ENCODE results near the gene ZMYND19. TPM values are rescaled to one million over a fixed set of nuclear protein-coding genes. Genes with fewer than 3 reads are reported as not detected.
A peak's percentile ranks its signal among the peaks of the same experiment; 100 is the strongest.
"Not testable (repeated sequence)": the region's sequence is repeated elsewhere in the genome, so short reads cannot be mapped to it uniquely, and the experiment has no call there.

ZMYND19 gene
- total RNA-seq, 2 experiments from 2014 or later: 50.9 to 52.5 TPM

DNA sequence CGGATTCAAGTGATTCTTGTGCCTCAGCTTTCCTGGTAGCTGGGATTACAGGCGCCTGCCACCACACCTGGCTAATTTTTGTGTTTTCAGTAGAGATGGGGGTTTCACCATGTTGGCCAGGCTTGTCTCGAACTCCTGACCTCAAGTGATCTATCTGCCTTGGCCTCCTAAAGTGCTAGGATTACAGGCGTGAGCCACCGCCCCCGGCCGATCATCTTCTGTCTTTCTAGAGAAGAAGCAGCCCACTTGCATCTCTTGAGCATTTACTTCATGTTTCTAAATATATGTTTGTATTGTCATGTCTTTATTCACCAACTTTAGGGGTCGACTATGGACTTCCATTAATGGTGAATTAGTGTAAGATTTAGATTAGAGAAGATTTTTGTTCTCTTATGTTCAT is 31.9 kb upstream of the ZMYND19 start:
- H3K4me3 Mint-ChIP-seq; H3K9me3 Mint-ChIP-seq; DNase-seq; H3K27me3 Mint-ChIP-seq (ENCODE audit: low read depth); CTCF ChIA-PET; intact Hi-C loops (cut with micrococcal nuclease): not testable (repeated sequence)
- H3K27ac Mint-ChIP-seq: peak overlapping the region; percentile 37
- peaks cover 16% of the 10 kb centered on the region for H3K36me3 Mint-ChIP-seq (ENCODE audit: low read depth)
- H3K4me1 Mint-ChIP-seq (ENCODE audit: low read depth): peaks cover 55% of the 10 kb centered on the region

- no peaks in the 10 kb centered on the region for H3K27me3 Mint-ChIP-seq (ENCODE audit: low read depth)
- peaks cover 53% of the 10 kb centered on the region for H3K4me1 Mint-ChIP-seq (ENCODE audit: low read depth)
- H3K4me3 Mint-ChIP-seq: peak overlapping the region; percentile 27
- no peak for DNase-seq
- H3K27ac Mint-ChIP-seq: no peak overlapping the region
- no peaks in the 10 kb centered on the region for H3K9me3 Mint-ChIP-seq
- CTCF ChIA-PET: interaction anchor here (0.7 to 1.0 kb wide), 3 partner anchors 7 to 17 kb away, joined by 3 to 5 read pairs (median 4); no protein-coding TSS in a partner anchor
- peaks cover 18% of the 10 kb centered on the region for H3K36me3 Mint-ChIP-seq (ENCODE audit: low read depth)
- intact Hi-C loops (cut with micrococcal nuclease): no loop called here
Observed at GRCh38 chr9:137621131-137621757, 30.9 kb upstream of the ZMYND19 start.

GRCh38 chr9:137620581-137620980 is 30.3 kb upstream of the ZMYND19 start:
- CTCF ChIA-PET: interaction anchor here (0.8 to 1.0 kb wide), 3 partner anchors 8 to 29 kb away, joined by 3 to 7 read pairs (median 5); no protein-coding TSS in a partner anchor

GRCh38 chr9:137620048-137620405 is 29.7 kb upstream of the ZMYND19 start:
- intact Hi-C loops (cut with micrococcal nuclease): loop anchor here (1.0 kb wide), 1 partner anchor 8 kb away; no protein-coding TSS in a partner anchor
- CTCF ChIA-PET: interaction anchor here (0.8 to 1.4 kb wide), 2 partner anchors 30 to 82 kb away, joined by 3 to 7 read pairs; no protein-coding TSS in a partner anchor
- peaks cover 16% of the 10 kb centered on the region for H3K36me3 Mint-ChIP-seq (ENCODE audit: low read depth)
- no peaks in the 10 kb centered on the region for H3K27me3 Mint-ChIP-seq (ENCODE audit: low read depth)
- H3K4me1 Mint-ChIP-seq (ENCODE audit: low read depth): peaks cover 47% of the 10 kb centered on the region
- H3K9me3 Mint-ChIP-seq: no peaks in the 10 kb centered on the region
- peak overlapping the region; percentile 93 for H3K4me3 Mint-ChIP-seq
- DNase-seq: no peak
- peak overlapping the region; percentile 85 for H3K27ac Mint-ChIP-seq

More at GRCh38 chr9:137620581-137620980, 30.3 kb upstream of the ZMYND19 start:
- no peak for DNase-seq
- H3K27ac Mint-ChIP-seq: no peak overlapping the region
- H3K36me3 Mint-ChIP-seq (ENCODE audit: low read depth): peaks cover 18% of the 10 kb centered on the region
- no peaks in the 10 kb centered on the region for H3K27me3 Mint-ChIP-seq (ENCODE audit: low read depth)
- H3K9me3 Mint-ChIP-seq: no peaks in the 10 kb centered on the region
- H3K4me1 Mint-ChIP-seq (ENCODE audit: low read depth): peaks cover 52% of the 10 kb centered on the region
- intact Hi-C loops (cut with micrococcal nuclease): loop anchor here (1.0 kb wide), 1 partner anchor 8 kb away; no protein-coding TSS in a partner anchor
- H3K4me3 Mint-ChIP-seq: peak overlapping the region; percentile 14

GRCh38 chr9:137619240-137620047 is 29.1 kb upstream of the ZMYND19 start:
- Mint-ChIP-seq H3K27ac (peak overlapping the region; percentile 85), H3K4me3 (peak overlapping the region; percentile 93), H3K27me3 (ENCODE audit: low read depth) (no peaks in the 10 kb centered on the region), H3K9me3 (no peaks in the 10 kb centered on the region), H3K36me3 (ENCODE audit: low read depth) (peaks cover 18% of the 10 kb centered on the region), H3K4me1 (ENCODE audit: low read depth) (peaks cover 42% of the 10 kb centered on the region)
- intact Hi-C loops (cut with micrococcal nuclease): loop anchor here (1.0 to 2.0 kb wide), 3 partner anchors 9 to 29 kb away; partner anchors contain the start of gene ZMYND19
- DNase-seq: peak; percentile 49
- CTCF ChIA-PET: interaction anchor here (0.8 to 1.4 kb wide), 2 partner anchors 30 to 82 kb away, joined by 3 to 7 read pairs; no protein-coding TSS in a partner anchor

DNA sequence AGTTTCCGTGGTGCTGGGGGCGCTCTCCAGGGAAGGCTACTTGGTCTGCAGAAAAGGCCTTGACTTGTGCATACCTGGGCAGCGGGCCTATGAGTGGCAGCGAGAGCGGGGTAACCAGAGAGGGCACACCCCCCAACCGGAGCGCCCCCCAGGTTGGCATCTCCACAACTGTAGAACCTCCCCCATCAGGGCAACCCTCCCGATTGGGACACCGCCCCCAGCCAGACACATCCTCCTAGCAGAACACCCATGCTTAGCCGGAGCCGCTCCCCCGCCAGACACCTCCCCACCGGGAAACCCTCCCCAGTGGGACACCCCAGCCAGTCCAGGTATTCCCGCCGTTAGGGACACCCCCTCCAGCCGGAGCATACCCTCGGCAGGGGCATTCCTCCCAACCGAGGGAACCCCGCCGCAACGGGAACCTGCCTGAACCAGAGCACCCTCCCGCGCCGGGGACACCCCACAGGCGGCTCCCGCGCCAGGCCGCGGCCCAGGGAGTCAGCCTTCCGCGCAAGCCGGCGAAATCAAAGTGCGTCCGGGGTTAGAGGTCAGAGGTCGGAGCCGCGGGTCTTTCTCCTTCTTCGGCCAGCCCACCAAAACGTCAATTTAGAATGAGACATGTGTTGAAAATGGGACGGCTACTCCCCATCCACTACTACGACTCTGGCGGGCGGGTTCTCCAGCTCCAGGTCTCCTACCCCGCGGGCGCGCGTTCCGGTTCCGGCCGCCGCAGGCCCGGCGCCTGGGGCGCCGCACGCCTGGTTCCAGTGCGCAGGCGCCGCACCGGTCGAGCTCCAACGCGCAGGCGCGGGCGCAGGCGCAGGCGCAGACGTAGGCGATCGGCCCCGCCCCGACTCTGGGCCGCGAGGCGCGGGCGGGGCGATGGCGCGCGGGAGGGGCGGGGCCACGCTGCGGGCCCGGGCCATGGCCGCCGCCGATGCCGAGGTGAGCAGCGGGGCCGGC is 28.1 kb upstream of the ZMYND19 start, which contains the start of gene EHMT1:
TSS of gene EHMT1 (plus strand) at position 901 of the 963 bp plus-strand sequence. CDS start at position 925, 24 bp downstream.
- Mint-ChIP-seq H3K9me3 (no peaks in the 10 kb centered on the region), H3K36me3 (ENCODE audit: low read depth) (peaks cover 17% of the 10 kb centered on the region), H3K27me3 (ENCODE audit: low read depth) (no peaks in the 10 kb centered on the region), H3K27ac (peak within 1 kb of the TSS; percentile 89), H3K4me3 (peak within 1 kb of the TSS; percentile 93), H3K4me1 (ENCODE audit: low read depth) (peaks cover 38% of the 10 kb centered on the region)
- CTCF ChIA-PET: interaction anchor here (1.4 kb wide), 1 partner anchor 81 kb away, joined by 3 read pairs; no protein-coding TSS in a partner anchor
- DNase-seq: peak; percentile 87
- intact Hi-C loops (cut with micrococcal nuclease): loop anchor here (1.0 to 2.0 kb wide), 4 partner anchors 13 to 40 kb away; partner anchors contain the start of genes ARRDC1, DPH7 and ZMYND19

GRCh38 chr9:137615387-137615871 is 25.1 kb upstream of the ZMYND19 start:
- CTCF ChIA-PET: no interaction called here
- Mint-ChIP-seq H3K9me3 (no peaks in the 10 kb centered on the region), H3K4me1 (ENCODE audit: low read depth) (peaks cover 32% of the 10 kb centered on the region), H3K27ac (no peak overlapping the region), H3K27me3 (ENCODE audit: low read depth) (no peaks in the 10 kb centered on the region), H3K36me3 (ENCODE audit: low read depth) (peaks cover 16% of the 10 kb centered on the region), H3K4me3 (no peak overlapping the region)
- no peak for DNase-seq
- intact Hi-C loops (cut with micrococcal nuclease): no loop called here

DNA sequence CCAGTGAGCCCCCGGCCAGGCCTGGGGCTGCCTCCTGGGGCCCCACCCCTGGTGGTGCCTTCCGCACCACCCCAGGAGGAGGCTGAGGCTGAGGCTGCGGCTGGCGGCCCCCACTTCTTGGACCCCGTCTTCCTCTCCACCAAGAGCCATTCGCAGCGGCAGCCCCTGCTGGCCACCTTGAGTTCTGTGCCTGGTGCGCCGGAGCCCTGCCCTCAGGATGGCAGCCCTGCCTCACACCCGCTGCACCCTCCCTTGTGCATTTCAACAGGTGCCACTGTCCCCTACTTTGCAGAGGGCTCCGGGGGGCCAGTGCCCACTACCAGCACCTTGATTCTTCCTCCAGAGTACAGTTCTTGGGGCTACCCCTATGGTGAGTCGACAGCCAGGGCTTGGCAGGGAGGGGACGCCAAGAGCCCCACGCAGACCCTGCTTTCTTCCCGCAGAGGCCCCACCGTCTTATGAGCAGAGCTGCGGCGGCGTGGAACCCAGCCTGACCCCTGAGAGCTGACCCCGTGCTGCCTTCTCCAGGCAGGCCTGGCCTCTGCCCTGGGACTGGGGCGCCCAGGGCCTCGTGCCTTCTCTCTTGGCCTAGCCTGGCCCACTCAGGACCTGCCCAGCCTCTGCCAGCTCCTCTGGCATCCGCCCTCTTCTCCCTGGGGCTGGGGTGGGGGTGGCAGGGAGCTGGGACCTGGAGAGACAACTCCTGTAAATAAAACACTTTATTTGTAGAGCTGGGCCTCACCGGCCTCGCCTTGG is 24.5 kb upstream of the ZMYND19 start:
- Mint-ChIP-seq H3K4me3 (no peak overlapping the region), H3K27me3 (ENCODE audit: low read depth) (no peaks in the 10 kb centered on the region), H3K9me3 (no peaks in the 10 kb centered on the region), H3K27ac (no peak overlapping the region), H3K36me3 (ENCODE audit: low read depth) (peaks cover 16% of the 10 kb centered on the region), H3K4me1 (ENCODE audit: low read depth) (peaks cover 27% of the 10 kb centered on the region)
- CTCF ChIA-PET: no interaction called here
- intact Hi-C loops (cut with micrococcal nuclease): no loop called here
- no peak for DNase-seq

DNA sequence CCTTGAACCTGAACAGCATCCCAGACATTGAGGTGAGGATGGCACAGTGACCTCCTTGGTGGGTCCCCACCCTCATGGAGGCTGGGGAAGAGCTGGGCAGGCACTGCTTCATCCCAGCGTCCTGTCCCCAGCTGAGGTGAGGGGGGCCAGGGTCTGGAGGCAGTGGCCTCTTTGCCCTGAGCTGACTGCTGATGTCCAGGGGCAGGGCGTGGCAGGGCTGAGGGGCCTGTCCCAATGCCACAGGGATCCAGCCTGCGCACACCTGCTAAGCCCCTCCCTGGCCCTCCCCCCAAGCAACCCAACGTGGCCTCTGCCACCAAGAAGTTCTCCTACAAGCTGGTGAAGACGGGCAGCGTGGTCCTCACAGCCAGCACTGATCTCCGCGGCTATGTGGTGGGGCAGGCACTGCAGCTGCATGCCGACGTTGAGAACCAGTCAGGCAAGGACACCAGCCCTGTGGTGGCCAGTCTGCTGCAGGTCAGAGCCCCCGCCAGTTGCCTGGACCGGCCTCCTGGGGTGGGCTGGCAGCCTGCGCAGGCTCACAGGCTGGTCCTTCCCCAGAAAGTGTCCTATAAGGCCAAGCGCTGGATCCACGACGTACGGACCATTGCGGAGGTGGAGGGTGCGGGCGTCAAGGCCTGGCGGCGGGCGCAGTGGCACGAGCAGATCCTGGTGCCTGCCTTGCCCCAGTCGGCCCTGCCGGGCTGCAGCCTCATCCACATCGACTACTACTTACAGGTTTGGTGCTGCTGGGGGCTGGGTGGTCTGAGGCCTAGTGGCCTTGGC is 23.6 kb upstream of the ZMYND19 start:
- Mint-ChIP-seq H3K4me3 (no peak overlapping the region), H3K27me3 (ENCODE audit: low read depth) (no peaks in the 10 kb centered on the region), H3K27ac (no peak overlapping the region), H3K36me3 (ENCODE audit: low read depth) (peaks cover 16% of the 10 kb centered on the region), H3K4me1 (ENCODE audit: low read depth) (peaks cover 24% of the 10 kb centered on the region), H3K9me3 (no peaks in the 10 kb centered on the region)
- intact Hi-C loops (cut with micrococcal nuclease): no loop called here
- no peak for DNase-seq
- CTCF ChIA-PET: no interaction called here

- intact Hi-C loops (cut with micrococcal nuclease): no loop called here
- Mint-ChIP-seq H3K27ac (no peak overlapping the region), H3K9me3 (no peaks in the 10 kb centered on the region), H3K36me3 (ENCODE audit: low read depth) (peaks cover 16% of the 10 kb centered on the region), H3K27me3 (ENCODE audit: low read depth) (no peaks in the 10 kb centered on the region), H3K4me3 (no peak overlapping the region), H3K4me1 (ENCODE audit: low read depth) (peaks cover 24% of the 10 kb centered on the region)
- CTCF ChIA-PET: no interaction called here
- no peak for DNase-seq
Observed at GRCh38 chr9:137613259-137613658, 22.9 kb upstream of the ZMYND19 start.
